Stimulated activated CD4-positive, alpha-beta T cell treated with anti-CD3 and anti-CD28 coated beads, Interleukin-1b, Interleukin-23, amount 100 ng/mL, for 1 hour (primary cell): ENCODE results near the gene NRP1.

Experiments used
- DNase-seq, 2 donors: peaks; one replicate each; pipeline ENCODE4 v3.0.0-alpha.2; 2020; ENCODE audit warnings: low read depth in 2 of 2

The NRP1 gene

DNA sequence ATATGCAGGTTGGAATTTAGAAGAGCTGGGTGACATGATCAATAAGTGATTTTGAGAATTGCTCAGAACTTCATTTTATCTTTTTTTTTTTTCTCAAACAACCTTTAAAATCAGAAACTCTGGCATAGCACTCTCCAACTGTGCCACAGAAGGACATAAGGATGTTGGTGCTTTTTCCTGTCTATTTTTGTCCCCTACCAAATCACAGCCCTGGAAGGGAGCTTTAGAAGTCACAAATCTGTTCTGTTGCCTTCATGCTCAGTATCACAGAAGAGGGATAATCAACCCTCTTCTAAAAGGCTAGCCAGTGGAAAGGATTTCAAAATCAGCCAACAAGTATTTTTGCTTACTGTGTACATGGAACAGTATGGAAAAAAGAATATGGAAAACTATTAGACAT is 14.8 kb upstream of the NRP1 start:
- no peak for DNase-seq

DNA sequence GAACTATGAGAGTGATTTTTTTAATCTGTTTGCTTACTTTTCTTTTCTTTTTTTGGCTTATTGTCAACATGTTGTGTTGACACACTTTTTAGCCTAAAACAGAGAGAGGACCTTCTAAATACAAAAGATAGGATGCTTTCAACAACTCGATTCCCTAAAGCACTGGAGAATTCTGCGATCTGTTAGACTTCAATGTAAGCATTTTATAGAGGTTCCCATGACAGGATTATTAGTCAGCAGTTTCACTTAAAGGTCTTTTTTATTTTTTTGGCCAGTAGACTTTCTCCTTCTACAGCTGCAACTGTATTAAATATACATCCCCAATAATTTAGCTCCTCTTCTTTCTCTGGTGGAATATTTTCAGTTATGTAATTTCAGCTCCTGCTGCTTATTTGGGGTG is 12.7 kb upstream of the NRP1 start:
- no peak for DNase-seq

DNA sequence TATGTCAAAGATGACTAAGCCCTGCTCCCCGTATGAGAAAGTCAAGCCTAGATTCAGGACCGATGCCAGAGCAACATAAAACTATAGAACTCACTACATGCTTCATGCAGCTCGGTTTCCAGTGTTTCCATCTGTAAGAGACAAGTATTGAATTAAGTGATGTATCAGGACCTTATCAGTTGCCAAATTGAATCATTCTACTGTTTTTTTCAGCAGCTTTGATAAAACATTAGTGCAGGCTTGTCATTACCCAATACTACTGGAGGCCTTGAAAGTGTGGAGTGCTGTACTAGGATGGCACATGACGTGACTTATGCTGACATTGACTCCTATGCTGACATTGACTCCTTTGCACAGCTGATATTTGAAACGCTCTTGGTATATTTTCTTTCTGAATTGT is 10.8 kb upstream of the NRP1 start:
- DNase-seq = no peak

DNA sequence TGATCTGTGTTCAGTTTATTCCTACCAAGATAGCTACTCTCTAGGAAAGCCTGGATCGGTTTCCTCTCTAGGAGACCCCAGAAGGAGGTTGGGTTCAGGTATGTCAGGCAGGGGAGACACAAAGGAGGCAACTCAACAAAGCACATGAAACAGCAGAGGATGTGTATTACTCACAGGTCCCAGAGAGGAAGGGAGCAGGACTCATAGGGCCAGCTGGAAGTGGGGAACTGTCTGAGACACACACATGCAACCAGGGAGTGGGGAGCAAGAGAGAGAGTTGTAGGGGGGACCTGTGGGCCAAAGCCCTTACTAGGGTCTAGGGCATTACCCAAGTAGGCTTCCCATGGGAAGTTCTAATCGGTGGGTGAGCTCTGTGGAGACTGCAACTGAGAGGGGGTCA is 10.2 kb upstream of the NRP1 start:
- no peak for DNase-seq

DNA sequence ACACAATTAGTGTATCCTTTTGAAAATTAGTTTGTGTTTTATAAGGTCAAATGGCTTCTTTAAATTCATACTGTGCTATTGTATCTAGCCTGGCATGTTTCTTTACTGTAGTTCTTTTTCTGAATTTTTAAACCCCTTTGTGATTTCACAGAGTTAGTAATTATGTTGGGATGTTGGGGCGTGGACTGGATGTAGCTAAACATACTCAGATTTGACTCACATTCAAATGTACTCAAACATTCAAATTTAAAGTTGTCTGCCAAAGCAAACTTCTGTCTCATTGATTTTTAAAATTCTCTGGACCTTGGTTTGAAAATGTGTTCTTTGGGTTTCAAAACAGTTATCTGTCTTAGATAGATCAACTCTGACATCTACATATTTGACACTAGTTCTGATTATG is 7.2 kb upstream of the NRP1 start:
- DNase-seq = no peak

DNA sequence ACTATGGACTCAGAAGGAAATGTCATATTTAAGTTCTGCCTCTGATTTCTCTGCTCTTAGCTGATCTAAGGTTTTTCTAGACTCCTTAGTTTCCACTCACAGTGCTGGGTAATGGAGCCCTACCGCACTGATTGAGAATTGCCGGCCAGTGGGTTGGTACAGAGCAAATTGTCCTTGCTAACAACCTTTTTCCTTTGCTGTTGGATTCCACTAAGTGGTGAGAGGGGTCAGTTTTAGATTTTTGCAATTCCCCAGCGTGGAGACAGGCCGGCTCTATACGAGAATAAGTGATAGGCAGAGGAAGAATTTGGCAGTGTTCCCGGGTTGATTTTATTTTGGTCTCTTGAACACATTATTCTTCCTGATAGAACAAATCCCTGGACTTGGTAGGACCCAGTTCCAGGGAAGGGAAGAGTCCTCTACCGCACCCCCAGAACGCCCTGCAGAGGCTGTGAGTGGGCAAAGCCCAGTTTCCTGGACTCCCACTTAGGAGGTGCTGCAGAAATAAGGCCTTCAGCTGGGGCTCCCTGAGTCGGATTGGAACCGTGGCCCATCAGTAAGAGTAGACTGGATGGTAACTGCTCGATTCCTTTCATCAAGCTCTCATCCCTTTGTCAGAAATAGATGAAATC is 3.0 kb upstream of the NRP1 start:
- DNase-seq = no peak

DNA sequence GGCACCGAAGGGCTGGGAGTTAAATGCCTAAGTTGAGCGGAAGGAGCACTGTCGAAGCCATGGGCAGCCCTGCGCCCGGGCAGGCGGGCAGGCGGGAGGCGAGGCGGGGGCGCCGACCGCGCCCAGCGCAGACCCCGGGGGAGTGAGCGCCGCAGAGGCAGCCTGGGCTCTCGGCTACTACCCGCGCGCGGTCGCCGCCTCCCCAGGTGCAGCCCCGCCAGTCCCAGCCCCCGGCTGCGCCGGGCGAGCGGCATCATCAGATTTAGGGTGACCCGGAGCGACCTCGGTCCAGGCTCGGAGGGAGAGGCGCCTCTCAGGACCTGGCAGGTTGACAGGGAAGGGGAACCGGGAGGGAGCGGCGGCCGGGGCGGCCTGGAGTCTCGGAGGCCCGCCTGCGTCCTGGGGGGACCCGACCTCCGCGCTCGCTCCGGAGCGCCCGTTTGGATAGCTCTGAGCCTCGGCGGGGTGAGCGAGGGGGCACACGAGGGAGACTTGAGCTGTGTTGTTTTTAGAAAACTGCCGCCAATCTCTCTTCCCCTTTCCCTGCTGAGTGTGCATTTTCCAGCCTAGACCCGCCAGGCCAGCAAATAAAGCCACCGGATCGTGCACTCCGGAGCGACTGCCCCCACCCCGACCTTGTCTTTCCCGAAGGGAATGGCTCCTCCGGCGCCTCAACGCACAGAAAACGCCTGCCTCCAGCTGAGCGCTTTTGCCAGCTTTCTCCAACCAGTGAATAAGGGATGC is 2.3 kb upstream of the NRP1 start:
- no peak for DNase-seq

DNA sequence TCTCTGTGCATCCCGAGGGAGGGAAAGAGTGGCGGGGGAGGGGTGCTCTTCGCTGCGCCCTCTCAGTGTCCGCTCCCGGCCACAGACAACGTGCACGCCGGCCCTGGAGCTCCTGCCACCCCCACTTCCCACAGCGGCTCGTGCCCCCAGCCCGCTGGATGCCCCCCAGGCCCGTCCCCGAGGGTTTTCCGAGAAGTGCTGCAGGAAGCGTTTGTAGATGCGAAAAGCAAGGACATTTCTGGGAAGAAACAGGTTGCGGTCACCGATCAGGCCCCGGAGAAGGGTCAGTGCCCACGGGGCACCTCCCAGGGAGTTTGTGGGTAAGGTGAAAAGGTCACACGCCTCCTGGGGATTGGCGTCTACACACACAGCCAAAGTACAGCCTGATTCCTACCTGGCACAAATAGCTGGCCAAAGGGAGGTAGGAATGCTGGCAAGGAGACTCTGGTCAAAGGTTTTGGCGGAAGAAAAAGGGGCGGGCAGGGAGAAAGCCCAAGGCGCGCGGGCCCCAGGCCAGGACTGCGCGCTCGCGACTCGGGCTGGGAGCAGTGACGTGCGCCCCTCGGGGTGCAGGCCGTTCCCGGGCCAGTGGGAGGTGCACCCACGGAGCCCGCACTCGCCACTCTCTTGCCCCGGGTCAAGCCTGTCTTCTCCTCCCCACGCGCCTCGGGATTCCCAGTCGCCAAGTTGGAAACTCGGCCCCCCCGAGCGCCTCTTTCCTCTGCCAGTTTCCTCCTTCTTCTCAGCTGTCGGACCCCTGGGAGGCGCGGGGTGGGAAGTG is 1.5 kb upstream of the NRP1 start:
- DNase-seq = no peak

DNA sequence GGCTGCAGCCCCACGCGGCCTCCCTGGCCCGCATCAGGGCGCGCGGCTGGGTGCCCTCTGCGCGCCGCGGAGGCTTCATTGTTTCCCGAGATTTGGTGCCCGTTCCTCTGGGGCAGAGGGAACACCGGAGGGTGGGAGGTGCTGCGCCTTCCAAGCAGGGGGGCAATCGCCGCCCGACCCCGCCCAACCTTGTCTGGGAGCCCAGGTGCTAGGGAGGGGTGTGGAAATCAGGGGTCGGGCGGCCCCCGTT is 1.0 kb upstream of the NRP1 start:
- DNase-seq = no peak

DNA sequence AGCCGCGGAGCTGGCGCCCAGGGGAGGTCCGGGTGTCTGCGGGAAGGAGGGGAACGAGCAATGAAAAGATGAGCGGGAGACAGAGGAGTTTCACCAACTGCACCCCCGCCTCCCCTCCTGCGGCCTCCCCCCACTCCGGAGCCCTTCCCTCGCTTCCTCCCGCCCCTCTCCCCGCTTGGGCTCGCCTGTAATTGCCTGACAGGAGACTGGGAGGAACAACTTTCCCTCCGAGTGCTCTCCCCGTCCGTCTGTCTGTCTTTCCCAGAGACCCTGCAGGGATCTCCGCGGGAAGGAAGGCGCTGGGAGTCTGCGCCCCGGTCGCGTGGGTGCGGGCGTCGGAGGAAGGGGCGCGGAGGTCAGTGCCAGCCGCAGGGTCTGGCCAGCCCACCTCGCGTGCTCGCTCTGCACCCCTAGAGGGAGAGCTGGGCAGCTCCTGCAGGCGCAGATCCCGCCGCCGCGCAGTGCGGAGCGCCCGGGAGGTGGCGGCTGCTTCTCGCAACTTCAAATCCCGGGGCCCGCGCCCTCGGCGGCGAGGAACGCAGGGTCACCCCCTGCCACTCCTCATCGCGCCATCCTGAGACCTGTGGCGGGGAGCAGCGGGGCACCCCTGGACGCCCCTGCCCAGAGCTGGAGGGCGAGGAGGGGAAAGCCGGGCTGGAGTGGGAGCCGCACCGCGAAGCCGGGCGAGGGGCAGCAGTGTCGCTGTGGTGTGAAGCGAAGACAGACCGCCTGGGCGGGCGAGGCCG is 511 bp upstream of the NRP1 start:
- no peak for DNase-seq

DNA sequence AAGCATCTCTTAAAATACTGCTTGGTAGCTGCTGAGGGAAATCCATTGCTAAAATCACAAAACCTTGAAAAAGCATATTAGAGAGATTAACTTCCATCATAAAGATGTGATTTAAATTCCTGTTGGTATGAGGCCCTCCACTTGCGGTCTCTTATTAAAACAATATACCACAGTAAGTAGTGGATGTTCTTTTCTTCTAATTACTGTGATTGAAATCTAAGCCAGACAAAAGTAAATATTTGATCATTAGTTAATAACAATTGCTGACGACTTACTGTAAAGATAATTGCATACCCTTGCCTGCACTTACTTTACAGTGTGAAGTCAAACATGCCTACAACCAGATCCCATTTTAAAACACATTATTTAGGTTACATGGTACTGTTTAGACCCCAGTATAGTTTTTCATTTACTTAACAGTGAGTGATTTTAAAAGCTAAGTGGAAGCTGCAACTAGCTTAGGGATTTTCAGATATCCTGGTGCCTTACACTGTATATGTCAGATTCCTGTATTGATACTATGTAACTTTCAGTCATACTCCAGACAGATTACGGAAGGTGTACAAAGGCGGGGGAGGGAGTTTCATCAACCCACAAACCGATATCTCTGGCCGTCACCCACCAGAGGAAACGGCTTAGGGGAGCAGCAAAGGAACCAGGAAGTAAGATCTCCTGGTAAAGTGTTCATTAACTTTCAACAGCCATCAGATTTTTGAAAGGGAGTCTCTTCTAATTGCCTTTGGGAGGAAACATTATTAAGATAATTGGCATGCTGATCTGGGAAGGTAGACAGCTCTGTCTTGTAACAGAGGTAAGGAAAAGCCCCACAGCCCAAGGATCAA is 986 bp downstream of the NRP1 start:
- DNase-seq = no peak

DNA sequence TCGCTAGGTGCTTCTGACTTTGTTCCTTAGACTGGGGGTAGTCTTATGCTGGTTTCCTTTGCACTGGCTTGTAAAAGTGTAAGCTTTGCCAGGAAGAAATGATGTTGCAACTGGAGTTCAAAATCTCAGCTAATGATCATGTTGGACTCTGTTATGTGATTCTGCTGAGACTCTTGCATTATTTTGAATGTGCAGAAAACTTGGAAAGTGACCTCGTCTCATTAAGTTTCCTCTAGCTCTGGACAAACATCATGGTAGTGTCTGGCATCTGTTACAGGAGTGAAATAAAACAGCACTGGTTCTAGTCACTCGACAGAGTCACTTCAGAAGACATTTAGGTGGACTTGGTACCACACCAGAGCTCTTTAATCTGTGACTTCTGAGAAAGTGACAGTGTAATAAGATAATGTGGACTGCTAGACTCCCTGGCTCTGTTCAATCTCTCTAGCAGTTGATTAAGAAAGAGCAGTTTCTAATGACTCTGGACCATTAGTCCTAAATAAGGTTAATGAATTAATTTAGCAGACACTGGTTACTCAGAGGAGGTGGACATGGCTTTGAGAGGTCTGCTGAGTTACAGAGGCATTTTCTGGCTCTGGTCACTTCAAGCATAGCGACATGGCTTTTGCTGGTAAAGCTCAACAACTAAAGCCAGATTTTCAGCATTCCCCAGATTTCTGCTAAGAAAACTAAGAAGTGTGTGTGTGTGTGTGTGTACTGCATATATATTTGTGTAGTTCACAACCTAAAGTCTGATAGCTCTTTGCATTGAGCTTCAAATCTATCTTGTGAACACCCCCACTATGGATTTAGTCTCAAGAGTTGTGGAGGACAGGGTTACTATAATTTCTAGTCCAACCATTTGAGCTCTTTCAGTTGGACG is 2.0 kb downstream of the NRP1 start:
- no peak for DNase-seq

DNA sequence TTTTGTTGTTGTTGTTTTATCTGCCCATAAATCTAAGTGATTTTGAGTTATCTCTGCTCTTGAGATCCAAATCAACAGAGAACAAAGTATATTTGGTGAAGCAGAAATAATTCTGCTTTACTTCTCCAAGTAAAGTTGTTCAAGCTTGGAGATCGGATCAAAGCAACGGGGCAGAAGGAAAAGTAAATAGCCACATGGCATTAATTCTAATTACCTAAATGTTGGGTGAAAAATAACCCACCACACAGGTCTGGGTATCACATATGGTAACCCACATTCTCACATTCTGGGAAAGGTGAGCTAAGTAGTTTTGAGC is 3.1 kb downstream of the NRP1 start:
- no peak for DNase-seq

DNA sequence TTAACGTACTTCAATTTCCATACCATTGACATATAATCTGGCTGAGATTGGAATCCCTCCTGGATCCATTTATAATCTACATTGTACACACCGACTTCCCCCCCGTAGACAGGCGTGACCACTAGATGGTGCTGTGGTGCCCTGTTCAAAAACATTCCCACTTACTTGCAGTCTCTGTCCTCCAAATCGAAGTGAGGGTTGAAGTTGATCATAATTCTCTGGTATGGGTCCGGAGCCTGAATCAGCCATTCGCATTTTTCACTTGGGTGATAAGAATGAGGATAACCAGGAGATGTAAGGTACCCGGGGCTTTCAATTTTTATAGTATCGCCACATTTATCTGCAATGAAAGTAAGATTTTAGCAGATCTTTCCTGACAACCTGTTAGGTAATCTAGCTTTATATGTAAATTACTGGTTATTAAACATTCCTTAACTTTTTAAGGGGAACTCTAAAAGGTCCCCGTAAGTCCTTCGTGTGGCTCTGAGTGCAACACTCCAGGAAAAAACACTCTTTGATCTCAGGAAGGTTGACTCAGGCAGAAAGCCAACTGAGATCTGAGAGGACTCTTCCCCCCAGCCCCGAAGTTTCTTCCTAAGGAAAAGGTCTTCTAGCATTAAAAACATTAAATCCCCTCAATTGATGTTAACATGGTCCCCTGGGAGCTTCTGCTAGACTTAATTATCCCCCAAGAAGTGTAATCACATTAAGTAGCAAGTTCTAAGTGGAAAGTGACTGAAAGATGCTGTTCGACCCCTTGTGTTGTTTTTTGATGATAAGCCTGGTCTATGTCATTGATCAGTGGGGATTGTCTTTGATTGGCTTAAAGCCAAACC is 3.7 kb downstream of the NRP1 start:
- DNase-seq = peak; percentile 50 to 75

DNA sequence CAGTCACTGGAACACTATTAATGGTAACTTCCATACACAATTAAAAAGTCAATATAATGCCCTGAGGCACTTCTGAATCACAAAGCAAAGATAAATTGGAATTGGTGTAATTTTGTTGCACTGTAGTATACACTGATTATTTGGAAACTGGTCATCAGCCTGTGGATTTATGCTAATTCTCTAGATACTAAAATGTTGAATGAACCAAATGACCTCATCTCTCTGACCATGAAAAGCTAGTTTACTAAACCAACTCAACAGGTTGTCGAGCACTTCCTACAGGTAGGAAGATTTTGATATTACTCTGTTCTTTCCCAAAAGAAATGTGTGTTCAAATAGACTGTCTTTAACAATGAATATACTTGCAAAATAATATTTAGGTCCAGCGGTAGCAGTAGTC is 5.3 kb downstream of the NRP1 start:
- DNase-seq = no peak

DNA sequence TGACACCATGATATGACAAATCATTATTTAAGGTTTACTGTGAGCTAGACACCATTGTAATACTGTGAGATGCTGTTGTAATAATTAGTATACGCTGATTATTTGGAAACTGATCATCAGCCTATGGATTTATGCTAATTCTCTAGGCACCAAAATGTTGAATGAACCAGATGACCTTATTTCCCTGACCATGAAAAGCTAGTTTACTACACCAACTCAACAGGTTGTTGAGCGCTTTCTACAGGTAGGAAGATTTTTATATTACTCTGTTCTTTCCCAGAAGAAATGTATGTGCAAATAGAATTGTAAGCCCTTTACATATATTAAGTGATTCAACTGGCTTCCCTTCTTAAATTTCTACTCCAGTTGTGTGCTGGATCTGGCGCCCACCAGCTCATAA is 6.2 kb downstream of the NRP1 start:
- no peak for DNase-seq

DNA sequence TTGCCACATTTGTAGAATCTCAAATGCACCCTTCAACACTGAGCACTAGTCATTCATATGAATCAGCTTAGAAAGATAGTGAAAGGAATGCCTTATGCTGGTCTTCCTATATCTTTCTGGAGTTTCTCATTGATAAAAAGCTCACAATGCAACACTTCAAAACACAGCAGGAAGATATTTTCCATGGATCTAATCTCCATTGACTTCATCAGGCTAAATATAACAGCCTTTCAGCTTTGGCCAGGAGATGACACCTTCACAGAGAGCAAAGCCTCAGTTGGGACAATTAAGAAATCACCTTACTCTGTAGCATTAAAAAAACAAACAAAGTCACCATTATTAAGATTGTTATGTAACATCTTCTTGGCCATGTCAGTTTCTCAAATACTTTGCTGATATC is 6.7 kb downstream of the NRP1 start:
- DNase-seq = no peak

DNA sequence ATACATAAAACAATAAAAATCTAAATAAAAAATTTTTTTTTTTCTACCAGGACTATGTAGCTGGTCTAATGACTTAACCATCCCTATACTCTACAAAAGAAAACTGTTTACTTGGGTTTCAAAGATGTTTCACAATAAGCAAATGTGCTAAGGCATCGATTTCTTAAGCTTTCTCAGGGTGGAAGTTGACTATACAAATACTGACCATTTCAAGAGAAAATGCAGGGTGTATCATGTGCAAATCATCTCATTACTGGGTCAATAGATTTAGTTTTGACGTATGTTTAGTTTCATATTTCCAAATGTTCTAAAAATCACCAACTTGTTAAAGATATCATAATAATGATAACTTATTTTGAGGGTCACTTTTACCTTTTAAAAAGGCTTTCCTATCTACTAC is 7.5 kb downstream of the NRP1 start:
- no peak for DNase-seq

DNA sequence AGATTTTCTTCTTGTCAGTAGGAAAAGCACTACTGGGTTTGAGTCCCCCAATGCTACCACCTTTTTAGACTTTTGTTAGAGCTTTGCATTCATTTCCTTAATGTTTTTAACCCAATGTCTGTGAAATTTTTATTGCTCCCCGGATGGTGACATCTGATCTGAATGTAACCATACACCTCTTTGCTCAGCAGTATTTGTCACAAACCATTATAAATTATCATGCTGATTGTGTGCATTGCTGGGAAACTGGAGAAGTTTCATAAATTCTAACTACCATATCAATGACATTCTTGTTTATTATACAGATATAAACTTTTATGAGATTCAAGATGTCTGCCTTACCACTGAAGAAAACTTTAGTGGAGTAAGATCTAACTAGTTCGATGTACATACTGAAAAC is 8.5 kb downstream of the NRP1 start:
- DNase-seq = no peak

DNA sequence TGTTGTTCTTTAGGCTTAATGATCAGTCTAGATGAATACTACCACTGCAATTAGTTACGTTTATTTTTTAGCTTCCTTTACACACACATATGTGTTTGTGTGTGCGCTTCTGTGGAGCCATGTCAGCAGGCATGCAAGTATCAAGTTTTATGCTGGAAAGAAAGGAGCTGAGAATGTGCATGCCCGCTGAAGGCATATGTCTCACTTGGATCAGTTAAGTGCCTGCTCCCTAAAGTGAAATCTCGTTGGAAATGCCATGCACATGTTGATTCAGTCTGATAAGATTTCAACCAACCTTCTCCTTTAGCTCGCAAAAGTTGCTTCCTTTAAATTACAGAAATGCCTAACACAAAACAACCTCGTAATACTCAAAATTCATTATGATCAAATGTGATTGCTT is 10.7 kb downstream of the NRP1 start:
- no peak for DNase-seq
